ENCODE data around the gene PRDM16. TPM values are rescaled to one million over a fixed set of nuclear protein-coding genes. Genes with fewer than 3 reads are reported as not detected.

PRDM16 gene
- total and polyA plus RNA-seq, 2 of the 8 experiments (the other 6 are each of a cell fraction or from before 2014, with no cell fraction given): 0.39 to 0.43 TPM

DNA sequence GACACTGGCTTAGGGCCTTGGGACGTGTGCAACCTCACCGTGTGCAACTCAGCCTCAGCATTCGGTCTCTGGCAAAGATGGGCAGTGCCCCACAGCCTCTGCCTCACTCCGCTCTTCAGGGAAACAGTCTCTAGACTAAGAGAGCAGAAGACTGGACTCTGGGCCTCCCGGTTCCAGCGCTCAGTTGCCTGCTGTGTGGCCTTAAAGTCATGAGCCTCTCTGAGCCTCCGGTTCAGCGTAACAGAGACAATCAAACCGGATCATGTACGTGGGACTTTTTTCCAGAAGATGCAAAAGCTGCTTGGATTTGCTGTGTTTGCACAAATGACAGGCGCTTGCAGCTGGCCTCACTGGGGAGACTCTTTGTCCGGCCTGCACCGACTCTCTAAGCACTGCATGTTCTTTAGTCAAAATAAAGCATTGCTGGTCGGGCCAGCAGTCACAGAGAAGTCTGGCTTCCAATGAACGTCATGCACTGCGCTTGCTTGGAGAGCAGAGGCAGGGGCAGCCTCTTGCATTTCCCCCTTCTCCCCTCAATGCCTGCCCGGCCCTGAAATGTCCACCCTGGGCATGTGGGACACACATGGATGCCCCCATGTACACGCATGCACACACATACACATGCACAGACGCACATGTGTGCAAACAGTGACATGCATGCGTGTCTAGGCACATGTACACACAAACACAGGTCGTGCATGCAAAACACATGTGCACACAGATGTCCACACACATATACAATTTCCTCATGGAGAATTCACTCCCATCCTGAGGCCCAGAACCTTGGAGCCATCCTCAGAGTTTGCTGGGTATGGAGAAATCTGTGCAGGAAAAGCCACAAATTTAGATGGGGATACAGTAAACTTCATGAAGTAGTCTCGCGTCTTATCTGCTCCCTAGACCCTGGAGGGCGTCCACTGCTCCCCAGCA is 152.4 kb downstream of the PRDM16 start:
- H2BK15ac ChIP-seq (ENCODE audit: low read length): no peak overlapping the region
- no peak overlapping the region; the same call in 1 of the 2 replicates for H4K8ac ChIP-seq (ENCODE audit: extremely low read depth, insufficient read depth, low read length)
- ChIA-PET CTCF (ENCODE audit: partially characterized antibody) (interaction anchor here (1.4 kb wide), 1 partner anchor 62 kb away, joined by 3 read pairs; no protein-coding TSS in a partner anchor), POLR2A (ENCODE audit: partially characterized antibody) (no interaction called here)
- H3K27ac ChIP-seq (ENCODE audit: low read depth, low read length): no peak overlapping the region
- TF ChIP-seq SRF (IDR thresholded peaks at IDR 0.05; ENCODE audit: low read depth, low read length): no peak
- no peak overlapping the region for H3K4me3 ChIP-seq (ENCODE audit: extremely low read depth in 1 of 4, insufficient read depth in 2 of 4, low read depth in 3 of 4, low read length in 4 of 4)
- no peak overlapping the region for H3K4me2 ChIP-seq (ENCODE audit: insufficient read depth in 1 of 2, low read depth in 2 of 2, low read length in 2 of 2)
- H2AK5ac ChIP-seq (ENCODE audit: low read depth, low read length): no peak overlapping the region
- H3K56ac ChIP-seq (replicated peaks; ENCODE audit: insufficient read length, low read depth, low read length): no peak overlapping the region
- peaks cover 0 to 7% (median 4%) of the 10 kb centered on the region in 4 experiments; a peak in 4 of 7 replicates for H3K4me1 ChIP-seq (replicated peaks in 1 of 4; ENCODE audit: control insufficient read depth in 3 of 4, insufficient read depth in 4 of 4, low read length in 3 of 4)
- no peak for DNase-seq (ENCODE audit: low read depth in 1 of 2, low spot score in 2 of 2)
- no peaks in the 10 kb centered on the region for H3K23me2 ChIP-seq (ENCODE audit: low read depth, low read length)
- H3K4ac ChIP-seq (replicated peaks; ENCODE audit: insufficient read length, low read depth, low read length): no peak overlapping the region
- H4K20me1 ChIP-seq (replicated peaks in 1 of 2; ENCODE audit: control insufficient read depth in 1 of 2, insufficient read depth in 2 of 2, low read length in 2 of 2): no peaks in the 10 kb centered on the region
- no peaks in the 10 kb centered on the region for H3K9me3 ChIP-seq (ENCODE audit: insufficient read depth in 2 of 2, low read depth in 1 of 2, low read length in 1 of 2)
- H3K36me3 ChIP-seq (ENCODE audit: control insufficient read depth in 2 of 4, insufficient read depth in 4 of 4, low read length in 3 of 4): no peaks in the 10 kb centered on the region
- H4K5ac ChIP-seq (ENCODE audit: insufficient read length, low read depth, low read length): no peak overlapping the region
- H2BK120ac ChIP-seq (replicated peaks; ENCODE audit: low read depth, low read length): no peak overlapping the region
- no peak for FAIRE-seq
- H3K27me3 ChIP-seq (replicated peaks in 1 of 4; ENCODE audit: control insufficient read depth in 3 of 4, extremely low read depth in 1 of 4, insufficient read depth in 3 of 4, low read length in 3 of 4): no peaks in the 10 kb centered on the region; a peak in 1 of 7 replicates
- no peak overlapping the region for H3K9ac ChIP-seq (replicated peaks in 1 of 4; ENCODE audit: extremely low read depth in 1 of 4, low read depth in 3 of 4, low read length in 3 of 4)
- 0 out of 2 replicates have a peak overlapping the region, but pooled peaks have one; percentile 27 for H2BK12ac ChIP-seq (ENCODE audit: low read depth, low read length)
- no peaks in the 10 kb centered on the region for H3K79me2 ChIP-seq (ENCODE audit: control insufficient read depth in 1 of 2, insufficient read depth in 2 of 2, low read length in 2 of 2)
- WGBS, 2 experiments (ENCODE audit: extremely low coverage in 1 of 2, insufficient coverage in 1 of 2, insufficient read length in 1 of 2, insufficient replicate concordance in 2 of 2, low coverage in 1 of 2, low lambda C conversion rate in 2 of 2, missing lambda C conversion rate in 1 of 2): 83% methylated on average over 24 of the region's 24 CpGs; no CpG with 5 or more reads in 1 of the 2 experiments
- H3K79me1 ChIP-seq (ENCODE audit: low read depth, low read length): no peaks in the 10 kb centered on the region
- H4K91ac ChIP-seq (replicated peaks; ENCODE audit: insufficient read length, low read length): no peak overlapping the region
- H3K14ac ChIP-seq (ENCODE audit: insufficient read length): no peak overlapping the region
- no peak overlapping the region; the same call in 1 of the 2 replicates for H2BK5ac ChIP-seq (ENCODE audit: low read depth, low read length)
- no peak overlapping the region for H2AFZ ChIP-seq (ENCODE audit: low read length)
- H2BK20ac ChIP-seq (ENCODE audit: low read length): no peak overlapping the region
- peak overlapping the region; percentile 19; the same call in 1 of the 2 replicates for H3K18ac ChIP-seq (ENCODE audit: extremely low read depth, low read length)
- H3K23ac ChIP-seq (ENCODE audit: insufficient read length): no peak overlapping the region

Measured in H1 (cell line).